Measurements from ENCODE around the gene KCTD17. TPM values are rescaled to one million over a fixed set of nuclear protein-coding genes. Genes with fewer than 3 reads are reported as not detected.

KCTD17 gene
- total RNA-seq, 4 donors from 2014 or later: 0.59 to 31.7 (median 15.4) TPM

- DNase-seq: no peak
- Histone ChIP-seq H3K4me3 (no peak overlapping the region), H3K4me1 (no peaks in the 10 kb centered on the region), H3K27ac (no peak overlapping the region), H3K36me3 (no peaks in the 10 kb centered on the region), H3K9me3 (no peaks in the 10 kb centered on the region), H3K27me3 (no peaks in the 10 kb centered on the region)
- intact Hi-C loops (cut with DNase I; ENCODE audit: low total_unique reads): no loop called here
- TF ChIP-seq CTCF (IDR thresholded peaks at IDR 0.05) (no peak), POLR2A (IDR thresholded peaks at IDR 0.05) (no peak)
These were observed 10.8 kb downstream of the KCTD17 start for GRCh38 chr22:37062376-37062675.

- intact Hi-C loops (cut with DNase I; ENCODE audit: low total_unique reads): no loop called here
- DNase-seq: no peak
- Histone ChIP-seq H3K36me3 (no peaks in the 10 kb centered on the region), H3K4me1 (no peaks in the 10 kb centered on the region), H3K27me3 (no peaks in the 10 kb centered on the region), H3K9me3 (no peaks in the 10 kb centered on the region), H3K27ac (no peak overlapping the region), H3K4me3 (no peak overlapping the region)
- TF ChIP-seq POLR2A (IDR thresholded peaks at IDR 0.05) (no peak), CTCF (IDR thresholded peaks at IDR 0.05) (no peak)
These were observed 11.3 kb downstream of the KCTD17 start for GRCh38 chr22:37062702-37063381.

GRCh38 chr22:37063431-37064420, 12.2 kb downstream of the KCTD17 start:
- intact Hi-C loops (cut with DNase I; ENCODE audit: low total_unique reads): no loop called here

GRCh38 chr22:37064553-37064952, 13.0 kb downstream of the KCTD17 start:
- Histone ChIP-seq H3K27me3 (peaks cover 0 to 11% of the 10 kb centered on the region in 2 donors), H3K4me3 (no peak overlapping the region), H3K27ac (no peak overlapping the region), H3K9me3 (no peaks in the 10 kb centered on the region), H3K36me3 (no peaks in the 10 kb centered on the region), H3K4me1 (no peaks in the 10 kb centered on the region)
- TF ChIP-seq CTCF (IDR thresholded peaks at IDR 0.05): no peak
- TF ChIP-seq POLR2A (IDR thresholded peaks at IDR 0.05): no peak
- intact Hi-C loops (cut with DNase I; ENCODE audit: low total_unique reads): no loop called here
- DNase-seq: no peak

More at GRCh38 chr22:37063431-37064420, 12.2 kb downstream of the KCTD17 start:
- H3K4me3 ChIP-seq: no peak overlapping the region
- no peaks in the 10 kb centered on the region for H3K9me3 ChIP-seq
- no peak for TF ChIP-seq CTCF (IDR thresholded peaks at IDR 0.05)
- no peak for TF ChIP-seq POLR2A (IDR thresholded peaks at IDR 0.05)
- no peak for DNase-seq
- no peak overlapping the region for H3K27ac ChIP-seq
- H3K27me3 ChIP-seq: peaks cover 0 to 8% of the 10 kb centered on the region in 2 donors
- no peaks in the 10 kb centered on the region for H3K4me1 ChIP-seq
- H3K36me3 ChIP-seq: no peaks in the 10 kb centered on the region

- no peak overlapping the region for H3K4me3 ChIP-seq
- no peak for DNase-seq
- H3K27ac ChIP-seq: no peak overlapping the region
- H3K4me1 ChIP-seq: no peaks in the 10 kb centered on the region
- intact Hi-C loops (cut with DNase I; ENCODE audit: low total_unique reads): no loop called here
- H3K36me3 ChIP-seq: no peaks in the 10 kb centered on the region
- H3K27me3 ChIP-seq: peaks cover 4 to 12% of the 10 kb centered on the region in 2 donors
- no peak for TF ChIP-seq CTCF (IDR thresholded peaks at IDR 0.05)
- TF ChIP-seq POLR2A (IDR thresholded peaks at IDR 0.05): no peak
- H3K9me3 ChIP-seq: no peaks in the 10 kb centered on the region
These were observed 13.6 kb downstream of the KCTD17 start for GRCh38 chr22:37065180-37065579.
